Gastrocnemius medialis (tissue), 4 donors: Measurements from ENCODE around the gene NHLRC2. TPM values are rescaled to one million over a fixed set of nuclear protein-coding genes. Genes with fewer than 3 reads are reported as not detected.

Experiments used
- ATAC-seq, 2 donors: fragments of 150-250 bp; one replicate each; pipeline ENCODE4 v1.9.1; 2016
- DNase-seq, 2 donors: peaks; one replicate each; pipeline ENCODE4 v3.0.0-alpha.2; 2019
- H3K27ac ChIP-seq, 4 donors: fragments of 200-600 bp; sonication (generic); 1 replicate in 1 of 4; 2 replicates in 3 of 4; pipeline ENCODE4 v1.5.1; 2016 to 2018; ENCODE audit warnings: mild to moderate bottlenecking in 2 of 4, moderate library complexity in 1 of 4
- H3K27me3 ChIP-seq, 3 donors: fragments of 200-600 bp; sonication (generic) in 2 of 3; 1 replicate in 1 of 3; 2 replicates in 2 of 3; pipeline versions ENCODE4 v1.5.1 to v1.6.0; 2016 to 2019; ENCODE audit warnings: mild to moderate bottlenecking in 1 of 3, moderate library complexity in 1 of 3
- H3K36me3 ChIP-seq, 2 donors: fragments of 200-600 bp; sonication (generic) in 1 of 2; one replicate each; pipeline ENCODE4 v1.5.1; 2017 to 2018
- H3K4me1 ChIP-seq, 2 donors: fragments of 200-600 bp; sonication (generic) in 1 of 2; one replicate each; pipeline ENCODE4 v1.5.1; 2016 to 2017; ENCODE audit warnings: mild to moderate bottlenecking in 2 of 2
- H3K4me3 ChIP-seq, 4 donors: fragments of 200-600 bp; sonication (generic) in 3 of 4; 1 replicate in 1 of 4; 2 replicates in 3 of 4; pipeline ENCODE4 v1.5.1; 2016 to 2019; ENCODE audit warnings: mild to moderate bottlenecking in 2 of 4
- H3K9me3 ChIP-seq, 3 donors: fragments of 200-600 bp; sonication (generic) in 2 of 3; 1 replicate in 1 of 3; 2 replicates in 2 of 3; pipeline ENCODE4 v1.5.1; 2016 to 2019
- POLR2A ChIP-seq, 2 donors: fragments of 450-650 bp; IDR thresholded peaks; one replicate each; pipeline ENCODE4 v1.6.1; 2017; ENCODE audit warnings: antibody characterized with exemption in 2 of 2, mild to moderate bottlenecking in 2 of 2, moderate library complexity in 2 of 2
- in situ Hi-C, 4 donors: fragments of 200-750 bp; cut with MboI; loops; one replicate each; pipeline versions ENCODE4 v1.15.0 to v1.8.0; 2017; ENCODE audit warnings: low sequenced_read_pairs in 4 of 4
- intact Hi-C: fragments of 100-400 bp; cut with DNase I; formaldehyde crosslinking; loops from one replicate; pipeline ENCODE4 v1.15.1; 2023; ENCODE audit warnings: low total_unique reads
- total RNA-seq, 4 donors: library from RNA; depleted of rRNA; stranded (reverse); fragments of >200 nt; gene quantifications; one replicate each; pipeline versions ENCODE4 v1.1.0 to v1.2.3, GENCODE V29; 2016
- TF ChIP-seq, protein P1 (sequence below), 5 experiments: fragments of 450-650 bp in 3 of 5; fragments of 200-600 bp in 2 of 5; sonication (generic) in 2 of 5; IDR thresholded peaks in 4 of 5; conservative IDR thresholded peaks in 1 of 5; 1 replicate in 4 of 5; 2 replicates in 1 of 5; pipeline ENCODE4 v1.5.1; 2016 to 2019; ENCODE audit warnings: antibody characterized with exemption in 5 of 5, mild to moderate bottlenecking in 3 of 5, moderate library complexity in 3 of 5

Gene NHLRC2
- total RNA-seq, 4 donors from 2014 or later, result 11.4 to 109 (median 40.7) TPM

GRCh38 chr10:113857210-113857609 is 2.7 kb downstream of the NHLRC2 start:
- Histone ChIP-seq H3K9me3 (no peaks in the 10 kb centered on the region), H3K27me3 (no peaks in the 10 kb centered on the region), H3K36me3 (peaks cover 0 to 26% of the 10 kb centered on the region in 2 donors), H3K4me3 (peak overlapping the region in 1 of 4 donors; percentile 74), H3K4me1 (peaks cover 47 to 51% of the 10 kb centered on the region in 2 donors), H3K27ac (peak overlapping the region; percentile 90 to 96 (median 94))
- intact Hi-C loops (loop anchor here (5.0 to 10.0 kb wide), 2 partner anchors 172 to 315 kb away; partner anchors contain the start of gene CCDC186), in situ Hi-C loops (no loop called here)
- TF ChIP-seq, protein P1, sequence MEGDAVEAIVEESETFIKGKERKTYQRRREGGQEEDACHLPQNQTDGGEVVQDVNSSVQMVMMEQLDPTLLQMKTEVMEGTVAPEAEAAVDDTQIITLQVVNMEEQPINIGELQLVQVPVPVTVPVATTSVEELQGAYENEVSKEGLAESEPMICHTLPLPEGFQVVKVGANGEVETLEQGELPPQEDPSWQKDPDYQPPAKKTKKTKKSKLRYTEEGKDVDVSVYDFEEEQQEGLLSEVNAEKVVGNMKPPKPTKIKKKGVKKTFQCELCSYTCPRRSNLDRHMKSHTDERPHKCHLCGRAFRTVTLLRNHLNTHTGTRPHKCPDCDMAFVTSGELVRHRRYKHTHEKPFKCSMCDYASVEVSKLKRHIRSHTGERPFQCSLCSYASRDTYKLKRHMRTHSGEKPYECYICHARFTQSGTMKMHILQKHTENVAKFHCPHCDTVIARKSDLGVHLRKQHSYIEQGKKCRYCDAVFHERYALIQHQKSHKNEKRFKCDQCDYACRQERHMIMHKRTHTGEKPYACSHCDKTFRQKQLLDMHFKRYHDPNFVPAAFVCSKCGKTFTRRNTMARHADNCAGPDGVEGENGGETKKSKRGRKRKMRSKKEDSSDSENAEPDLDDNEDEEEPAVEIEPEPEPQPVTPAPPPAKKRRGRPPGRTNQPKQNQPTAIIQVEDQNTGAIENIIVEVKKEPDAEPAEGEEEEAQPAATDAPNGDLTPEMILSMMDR (IDR thresholded peaks at IDR 0.05 in 4 of 5, conservative IDR thresholded peaks at IDR 0.05 in 1 of 5), result no peak
- TF ChIP-seq POLR2A (IDR thresholded peaks at IDR 0.05), result no peak
- no peak for ATAC-seq
- no peak for DNase-seq

- peaks cover 33 to 39% of the 10 kb centered on the region in 2 donors for H3K4me1 ChIP-seq
- no peak for TF ChIP-seq POLR2A (IDR thresholded peaks at IDR 0.05)
- H3K9me3 ChIP-seq, result no peaks in the 10 kb centered on the region
- H3K36me3 ChIP-seq, result peaks cover 0 to 31% of the 10 kb centered on the region in 2 donors
- H3K27ac ChIP-seq, result peak overlapping the region in 3 of 4 donors; percentile 3 to 90 (median 20)
- no peak overlapping the region for H3K4me3 ChIP-seq
- intact Hi-C loops (loop anchor here (5.0 to 10.0 kb wide), 2 partner anchors 174 to 314 kb away; partner anchors contain the start of gene CCDC186), in situ Hi-C loops (no loop called here)
- DNase-seq, result no peak
- no peak for ATAC-seq
- H3K27me3 ChIP-seq, result no peaks in the 10 kb centered on the region
Observed at GRCh38 chr10:113858541-113858940, 4.1 kb downstream of the NHLRC2 start.

DNA sequence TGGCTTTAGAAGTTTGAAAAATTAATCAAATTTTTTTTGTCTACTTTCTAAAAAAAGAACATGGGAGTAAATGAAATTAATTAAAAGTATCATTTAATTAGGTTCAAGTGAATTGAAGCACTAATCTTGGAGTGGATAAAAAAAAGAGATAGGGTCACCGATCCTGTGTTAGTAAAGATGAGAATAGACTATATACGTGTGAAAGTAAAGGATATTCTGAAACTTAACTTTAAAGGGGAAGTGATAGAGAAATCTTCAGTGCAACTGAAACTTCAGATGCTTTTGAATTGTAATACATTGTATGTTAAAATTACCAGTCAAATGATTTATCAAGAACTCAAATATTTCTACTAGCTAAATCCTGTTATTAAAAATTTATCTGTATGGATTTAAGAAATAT is 4.8 kb downstream of the NHLRC2 start:
- in situ Hi-C loops, result no loop called here
- peaks cover 31 to 38% of the 10 kb centered on the region in 2 donors for H3K4me1 ChIP-seq
- H3K27me3 ChIP-seq, result no peaks in the 10 kb centered on the region
- H3K27ac ChIP-seq, result peak overlapping the region in 1 of 4 donors; percentile 1
- H3K9me3 ChIP-seq, result no peaks in the 10 kb centered on the region
- peaks cover 0 to 39% of the 10 kb centered on the region in 2 donors for H3K36me3 ChIP-seq
- no peak for TF ChIP-seq POLR2A (IDR thresholded peaks at IDR 0.05)
- TF ChIP-seq, protein P1 (IDR thresholded peaks at IDR 0.05 in 4 of 5, conservative IDR thresholded peaks at IDR 0.05 in 1 of 5), result no peak
- no peak for ATAC-seq
- H3K4me3 ChIP-seq, result no peak overlapping the region
- no peak for DNase-seq
- intact Hi-C loops, result loop anchor here (5.0 to 10.0 kb wide), 2 partner anchors 174 to 313 kb away; partner anchors contain the start of gene CCDC186

DNA sequence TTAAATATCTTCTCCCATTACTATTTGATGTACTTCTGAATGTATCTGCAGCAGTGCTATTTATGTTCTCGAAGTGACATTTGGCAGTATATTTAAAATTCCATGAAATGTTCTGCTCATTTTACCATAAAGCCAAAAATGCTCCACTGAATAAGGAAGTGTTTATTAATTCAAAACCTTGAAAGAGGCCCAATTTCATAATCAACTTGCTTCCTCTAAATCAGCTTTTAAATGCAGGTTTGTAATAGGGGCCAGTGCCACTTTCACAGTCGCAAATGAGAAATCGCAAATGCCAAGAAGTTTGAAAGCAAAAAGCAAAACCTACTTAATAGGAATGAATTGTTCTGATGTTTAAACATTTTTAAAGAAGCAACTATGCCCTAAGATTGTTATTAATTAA is 11.4 kb downstream of the NHLRC2 start:
- H3K36me3 ChIP-seq, result peaks cover 0 to 33% of the 10 kb centered on the region in 2 donors
- peaks cover 12 to 13% of the 10 kb centered on the region in 2 donors for H3K4me1 ChIP-seq

More for the DNA sequence above, 11.4 kb downstream of the NHLRC2 start:
- intact Hi-C loops (no loop called here), in situ Hi-C loops (no loop called here)
- no peaks in the 10 kb centered on the region for H3K27me3 ChIP-seq
- DNase-seq (no peak), ATAC-seq (no peak)
- TF ChIP-seq, protein P1 (IDR thresholded peaks at IDR 0.05 in 4 of 5, conservative IDR thresholded peaks at IDR 0.05 in 1 of 5), result no peak
- no peak for TF ChIP-seq POLR2A (IDR thresholded peaks at IDR 0.05)
- no peak overlapping the region for H3K27ac ChIP-seq
- no peaks in the 10 kb centered on the region for H3K9me3 ChIP-seq
- no peak overlapping the region for H3K4me3 ChIP-seq
